Karpas-422 (cell line): Measurements from ENCODE around the gene SMG9. TPM values are rescaled to one million over a fixed set of nuclear protein-coding genes. Genes with fewer than 3 reads are reported as not detected.

Experiments
- DNase-seq: peaks from one replicate; pipeline ENCODE4 v3.0.0-alpha.2; 2015
- H2AFZ ChIP-seq: fragments of 200-600 bp; sonication (generic); 2 replicates; pipeline ENCODE4 v1.6.1; 2014; ENCODE audit warnings: antibody characterized with exemption, low read length, mixed read lengths
- H3K27ac ChIP-seq: fragments of 200-600 bp; sonication (generic); 2 replicates; pipeline ENCODE4 v1.5.1; 2014; ENCODE audit warnings: mild to moderate bottlenecking, low read length, moderate library complexity
- H3K27me3 ChIP-seq: fragments of 200-600 bp; sonication (generic); 2 replicates; pipeline ENCODE4 v1.6.1; 2014; ENCODE audit warnings: low read length, mixed read lengths
- H3K36me3 ChIP-seq: fragments of 200-600 bp; sonication (generic); 2 replicates; pipeline ENCODE4 v1.6.1; 2014; ENCODE audit warnings: low read length, mixed read lengths; ENCODE audit not compliant: insufficient read depth
- H3K4me1 ChIP-seq: fragments of 200-600 bp; sonication (generic); 2 replicates; pipeline ENCODE4 v1.6.1; 2014; ENCODE audit warnings: mild to moderate bottlenecking, low read length, mixed read lengths
- H3K4me2 ChIP-seq: fragments of 200-600 bp; sonication (generic); 2 replicates; pipeline ENCODE4 v1.6.1; 2014; ENCODE audit warnings: low read length, low read depth, mild to moderate bottlenecking; ENCODE audit not compliant: poor library complexity, severe bottlenecking
- H3K4me3 ChIP-seq: fragments of 200-600 bp; sonication (generic); 2 replicates; pipeline ENCODE4 v1.5.1; 2014; ENCODE audit warnings: mild to moderate bottlenecking, antibody characterized with exemption, low read length, mixed read lengths
- H3K79me2 ChIP-seq: fragments of 200-600 bp; sonication (generic); 2 replicates; pipeline ENCODE4 v1.6.1; 2014; ENCODE audit warnings: mild to moderate bottlenecking, low read length, mixed read lengths
- H3K9ac ChIP-seq: fragments of 200-600 bp; sonication (generic); 2 replicates; pipeline ENCODE4 v1.6.0; 2014; ENCODE audit warnings: low read length
- H3K9me2 ChIP-seq: fragments of 200-600 bp; sonication (generic), shearing (Covaris generic); replicated peaks from 2 replicates; pipeline ENCODE4 v1.6.0; 2014; ENCODE audit warnings: mild to moderate bottlenecking, low read length, moderate library complexity; ENCODE audit not compliant: insufficient read depth
- H3K9me3 ChIP-seq: fragments of 300-700, 200-600 bp; sonication (generic); 2 replicates; pipeline ENCODE4 v1.6.1; 2014; ENCODE audit warnings: low read length, mixed read lengths
- H4K20me1 ChIP-seq: fragments of 200-600 bp; sonication (generic); 2 replicates; pipeline ENCODE4 v1.6.1; 2014; ENCODE audit warnings: mild to moderate bottlenecking, antibody characterized with exemption, low read length, low read depth; ENCODE audit not compliant: insufficient read depth
- total RNA-seq: library from RNA; depleted of rRNA; stranded (reverse); fragments of >200 nt; shearing (Covaris generic); gene quantifications from 2 replicates; pipeline ENCODE4 v1.2.3, GENCODE V29; 2014; ENCODE audit warnings: low replicate concordance

The SMG9 gene
- total RNA-seq, 1 experiment from 2014 or later = 11.0 TPM

GRCh38 chr19:43731346-43731745 is 23.4 kb downstream of the SMG9 start:
- Histone ChIP-seq H3K79me2 (no peaks in the 10 kb centered on the region), H2AFZ (no peak overlapping the region), H3K9ac (no peak overlapping the region), H3K4me1 (no peaks in the 10 kb centered on the region), H3K4me2 (no peak overlapping the region), H3K27me3 (no peaks in the 10 kb centered on the region), H3K9me3 (no peaks in the 10 kb centered on the region), H3K9me2 (no peaks in the 10 kb centered on the region), H3K27ac (no peak overlapping the region), H3K36me3 (no peaks in the 10 kb centered on the region), H3K4me3 (no peak overlapping the region), H4K20me1 (no peaks in the 10 kb centered on the region)
- no peak for DNase-seq

- Histone ChIP-seq H4K20me1 (no peaks in the 10 kb centered on the region), H3K27ac (no peak overlapping the region), H3K27me3 (no peaks in the 10 kb centered on the region), H3K4me3 (no peak overlapping the region), H3K9ac (no peak overlapping the region), H3K9me2 (no peaks in the 10 kb centered on the region), H3K79me2 (no peaks in the 10 kb centered on the region), H2AFZ (no peak overlapping the region), H3K4me1 (no peaks in the 10 kb centered on the region), H3K9me3 (no peaks in the 10 kb centered on the region), H3K36me3 (no peaks in the 10 kb centered on the region), H3K4me2 (no peak overlapping the region)
- DNase-seq = no peak
Measured at GRCh38 chr19:43729919-43730318, 24.8 kb downstream of the SMG9 start.

GRCh38 chr19:43727593-43727853 is 27.2 kb downstream of the SMG9 start:
- H3K79me2 ChIP-seq = no peaks in the 10 kb centered on the region
- no peaks in the 10 kb centered on the region for H3K36me3 ChIP-seq
- no peak overlapping the region for H3K4me3 ChIP-seq
- H3K27me3 ChIP-seq = no peaks in the 10 kb centered on the region
- H2AFZ ChIP-seq = no peak overlapping the region
- no peaks in the 10 kb centered on the region for H4K20me1 ChIP-seq
- no peak overlapping the region for H3K27ac ChIP-seq
- no peak for DNase-seq
- no peaks in the 10 kb centered on the region for H3K9me2 ChIP-seq
- no peaks in the 10 kb centered on the region for H3K9me3 ChIP-seq
- no peak overlapping the region for H3K9ac ChIP-seq
- H3K4me1 ChIP-seq = no peaks in the 10 kb centered on the region
- no peak overlapping the region for H3K4me2 ChIP-seq

- H3K4me2 ChIP-seq = no peak overlapping the region
- no peak overlapping the region for H3K27ac ChIP-seq
- no peak overlapping the region for H3K9ac ChIP-seq
- no peak overlapping the region for H2AFZ ChIP-seq
- no peaks in the 10 kb centered on the region for H3K4me1 ChIP-seq
- H3K79me2 ChIP-seq = no peaks in the 10 kb centered on the region
- no peaks in the 10 kb centered on the region for H3K9me2 ChIP-seq
- H4K20me1 ChIP-seq = no peaks in the 10 kb centered on the region
- H3K27me3 ChIP-seq = no peaks in the 10 kb centered on the region
- no peak for DNase-seq
- no peak overlapping the region for H3K4me3 ChIP-seq
- H3K9me3 ChIP-seq = no peaks in the 10 kb centered on the region
- H3K36me3 ChIP-seq = no peaks in the 10 kb centered on the region
Measured at GRCh38 chr19:43726736-43727592, 27.8 kb downstream of the SMG9 start.

GRCh38 chr19:43725468-43725867 is 29.3 kb downstream of the SMG9 start:
- H3K4me2 ChIP-seq = no peak overlapping the region
- H3K36me3 ChIP-seq = no peaks in the 10 kb centered on the region
- H3K4me1 ChIP-seq = no peaks in the 10 kb centered on the region
- H3K9ac ChIP-seq = no peak overlapping the region
- H3K79me2 ChIP-seq = no peaks in the 10 kb centered on the region
- no peak overlapping the region for H2AFZ ChIP-seq
- H3K9me3 ChIP-seq = no peaks in the 10 kb centered on the region
- no peaks in the 10 kb centered on the region for H3K9me2 ChIP-seq
- H4K20me1 ChIP-seq = no peaks in the 10 kb centered on the region
- no peak overlapping the region for H3K4me3 ChIP-seq
- no peaks in the 10 kb centered on the region for H3K27me3 ChIP-seq
- no peak for DNase-seq
- no peak overlapping the region for H3K27ac ChIP-seq

- Histone ChIP-seq H3K27ac (no peak overlapping the region), H4K20me1 (no peaks in the 10 kb centered on the region), H3K79me2 (no peaks in the 10 kb centered on the region), H3K36me3 (no peaks in the 10 kb centered on the region), H2AFZ (no peak overlapping the region), H3K9me3 (no peaks in the 10 kb centered on the region), H3K9ac (no peak overlapping the region), H3K9me2 (no peaks in the 10 kb centered on the region), H3K4me3 (no peak overlapping the region), H3K4me1 (no peaks in the 10 kb centered on the region), H3K27me3 (no peaks in the 10 kb centered on the region), H3K4me2 (no peak overlapping the region)
- no peak for DNase-seq
Measured at GRCh38 chr19:43724896-43725295, 29.9 kb downstream of the SMG9 start.

GRCh38 chr19:43723588-43723987 is 31.2 kb downstream of the SMG9 start:
- H3K9me3 ChIP-seq = no peaks in the 10 kb centered on the region
- H3K36me3 ChIP-seq = no peaks in the 10 kb centered on the region
- H3K27me3 ChIP-seq = no peaks in the 10 kb centered on the region
- H3K4me3 ChIP-seq = no peak overlapping the region
- H3K9ac ChIP-seq = no peak overlapping the region
- H3K9me2 ChIP-seq = no peaks in the 10 kb centered on the region
- no peaks in the 10 kb centered on the region for H4K20me1 ChIP-seq
- no peaks in the 10 kb centered on the region for H3K79me2 ChIP-seq
- no peak for DNase-seq
- H3K4me1 ChIP-seq = no peaks in the 10 kb centered on the region
- no peak overlapping the region for H3K4me2 ChIP-seq
- no peak overlapping the region for H2AFZ ChIP-seq
- H3K27ac ChIP-seq = no peak overlapping the region

GRCh38 chr19:43721469-43722048 is 33.2 kb downstream of the SMG9 start:
- H3K36me3 ChIP-seq = no peaks in the 10 kb centered on the region
- H3K27ac ChIP-seq = no peak overlapping the region
- no peak overlapping the region for H3K4me3 ChIP-seq
- H4K20me1 ChIP-seq = no peaks in the 10 kb centered on the region
- no peaks in the 10 kb centered on the region for H3K79me2 ChIP-seq
- no peak overlapping the region for H3K9ac ChIP-seq
- H3K4me2 ChIP-seq = no peak overlapping the region
- no peaks in the 10 kb centered on the region for H3K4me1 ChIP-seq
- no peaks in the 10 kb centered on the region for H3K27me3 ChIP-seq
- no peak for DNase-seq
- no peaks in the 10 kb centered on the region for H3K9me2 ChIP-seq
- H2AFZ ChIP-seq = no peak overlapping the region
- H3K9me3 ChIP-seq = no peaks in the 10 kb centered on the region
